ENCODE results near the gene SCNN1A.
A peak's percentile ranks its signal among the peaks of the same experiment; 100 is the strongest.

Gene SCNN1A

GRCh38 chr12:6383572-6384498 is 8.5 kb upstream of the SCNN1A start, which contains the start of gene LTBR:
Gene LTBR, plus strand, starts transcription at chr12:6384162. Its CDS starts 197 bp downstream, at chr12:6384359.
- peak; percentile 28 for DNase-seq

- DNase-seq: no peak
Observed at GRCh38 chr12:6382982-6383381, 7.6 kb upstream of the SCNN1A start.

- no peak for DNase-seq
Observed at GRCh38 chr12:6382371-6382770, 7.0 kb upstream of the SCNN1A start.

- DNase-seq: no peak
Observed at GRCh38 chr12:6380141-6381121, 5.1 kb upstream of the SCNN1A start.

GRCh38 chr12:6378709-6379472 is 3.5 kb upstream of the SCNN1A start:
- DNase-seq: no peak

- no peak for DNase-seq
Observed at GRCh38 chr12:6377667-6377994, 2.3 kb upstream of the SCNN1A start.

GRCh38 chr12:6376870-6377666 is 1.7 kb upstream of the SCNN1A start:
- DNase-seq: no peak

GRCh38 chr12:6376079-6376869 is 911 bp upstream of the SCNN1A start:
- no peak for DNase-seq

GRCh38 chr12:6374786-6375160 is 590 bp downstream of the SCNN1A start:
- no peak for DNase-seq

GRCh38 chr12:6374028-6374785 is 1.2 kb downstream of the SCNN1A start:
- no peak for DNase-seq

- DNase-seq: no peak
Observed at GRCh38 chr12:6373022-6373787, 2.2 kb downstream of the SCNN1A start.

- DNase-seq: no peak
Observed at GRCh38 chr12:6372403-6373003, 2.9 kb downstream of the SCNN1A start.

- DNase-seq: no peak
Observed at GRCh38 chr12:6370994-6371754, 4.2 kb downstream of the SCNN1A start.

- DNase-seq: no peak
Observed at GRCh38 chr12:6370576-6370935, 4.8 kb downstream of the SCNN1A start.

- DNase-seq: no peak
Observed at GRCh38 chr12:6369916-6370575, 5.3 kb downstream of the SCNN1A start.

- no peak for DNase-seq
Observed at GRCh38 chr12:6368906-6369525, 6.3 kb downstream of the SCNN1A start.

Data from CD4-positive, alpha-beta T cell treated with Interleukin-21 for 1 hour (primary cell).